HuH-7.5 (cell line): ENCODE results near the gene IRAG1.

Source experiments
- DNase-seq: peaks from one replicate; pipeline ENCODE4 v3.0.0; 2011; ENCODE audit warnings: low spot score

The IRAG1 gene

DNA sequence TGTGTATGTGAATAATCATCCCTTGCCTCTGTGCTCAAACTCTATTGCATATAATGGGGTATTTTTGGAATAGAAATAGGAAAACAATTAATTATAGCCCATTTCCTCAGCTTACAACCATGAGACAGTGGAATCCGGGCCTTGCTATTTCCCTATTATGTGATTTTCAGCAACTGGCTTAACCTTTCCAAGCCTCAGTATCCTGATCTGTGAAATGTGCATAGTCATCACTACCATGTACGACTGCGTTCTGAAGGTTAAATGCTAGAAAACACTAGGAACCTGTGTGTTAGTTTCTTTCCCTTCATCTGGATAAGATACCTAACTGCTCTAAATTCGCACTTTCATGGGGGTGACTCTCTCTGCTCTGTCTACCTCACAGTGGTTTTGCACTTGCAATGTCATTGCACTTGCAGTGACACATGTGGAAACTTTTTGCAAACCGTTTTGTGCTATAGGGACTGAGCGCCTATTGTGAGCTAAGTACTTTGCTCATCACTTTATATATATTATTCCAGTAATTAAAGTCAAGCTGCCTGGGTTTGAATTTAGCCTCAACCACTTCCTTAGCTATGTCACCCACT lies 48.3 kb downstream of the IRAG1 start:
- no peak for DNase-seq
